Activated CD4-positive, CD25-positive, alpha-beta regulatory T cell (primary cell): Measurements from ENCODE around the gene SLC35B1.

Experiments used
- DNase-seq, 4 experiments: peaks; one replicate each; lab custom pipeline; 2025; lab: John Stamatoyannopoulos, UW

SLC35B1 gene

DNA sequence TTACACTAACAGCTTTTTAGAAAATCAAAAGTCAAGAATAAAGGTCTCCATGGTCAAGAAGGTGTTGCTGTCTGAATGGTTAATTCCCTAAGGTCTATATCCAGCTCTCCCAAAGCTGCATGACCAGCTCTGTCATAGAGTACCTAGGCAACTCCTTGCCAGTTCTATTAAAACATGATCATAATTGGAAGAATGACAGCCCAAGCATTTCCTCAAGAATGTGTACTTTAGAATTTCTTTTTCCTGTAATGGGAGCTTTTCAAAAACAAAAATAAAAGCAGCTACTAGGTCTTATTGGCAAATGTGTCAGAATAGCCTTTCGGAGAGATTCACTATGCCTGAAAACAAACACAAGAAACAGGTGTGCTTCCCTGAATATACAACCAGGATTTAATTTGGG lies 37.8 kb downstream of the SLC35B1 start:
- DNase-seq, result no peak

DNA sequence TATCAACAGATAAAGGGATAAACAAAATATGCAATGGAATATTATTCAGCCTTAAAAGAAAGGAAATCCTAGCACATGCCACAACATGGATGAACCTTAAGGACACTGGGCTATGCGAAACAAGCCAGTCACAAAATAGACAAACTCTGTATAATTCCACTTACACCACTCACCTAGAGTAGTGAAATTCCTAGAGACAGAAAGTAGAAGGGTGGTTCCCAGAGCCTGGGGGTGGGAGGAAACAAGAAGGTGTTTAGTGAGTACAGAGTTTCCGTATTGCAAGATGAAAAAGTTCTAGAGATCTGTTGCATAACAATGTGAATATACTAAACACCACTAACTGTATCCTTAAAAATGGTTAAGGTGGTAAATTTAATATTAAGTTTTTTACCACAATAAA lies 39.9 kb downstream of the SLC35B1 start:
- no peak for DNase-seq

DNA sequence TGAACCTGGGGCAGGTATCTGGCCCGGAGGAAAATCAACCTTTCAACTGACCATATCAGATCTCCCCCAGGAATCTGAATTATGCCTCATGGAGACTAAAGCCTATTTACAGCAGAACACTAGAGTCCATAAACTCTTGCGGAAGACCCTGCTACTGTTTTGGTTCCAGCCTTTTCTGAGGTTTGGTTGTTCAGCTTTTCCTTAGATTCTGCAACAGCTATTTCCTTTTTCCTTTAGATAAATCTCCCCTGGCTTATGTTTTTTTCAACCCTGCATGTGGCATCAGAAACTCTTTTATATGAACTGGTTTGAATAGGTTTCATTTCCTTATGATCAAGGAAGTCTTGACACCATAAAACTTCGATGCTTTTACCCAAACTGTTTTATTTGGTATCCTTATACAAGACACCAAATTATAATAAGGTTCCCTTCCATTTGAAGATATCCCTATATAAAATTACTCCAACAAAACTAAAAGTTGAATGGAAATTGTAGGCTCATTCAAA lies 43.0 kb downstream of the SLC35B1 start:
- DNase-seq, result no peak

DNA sequence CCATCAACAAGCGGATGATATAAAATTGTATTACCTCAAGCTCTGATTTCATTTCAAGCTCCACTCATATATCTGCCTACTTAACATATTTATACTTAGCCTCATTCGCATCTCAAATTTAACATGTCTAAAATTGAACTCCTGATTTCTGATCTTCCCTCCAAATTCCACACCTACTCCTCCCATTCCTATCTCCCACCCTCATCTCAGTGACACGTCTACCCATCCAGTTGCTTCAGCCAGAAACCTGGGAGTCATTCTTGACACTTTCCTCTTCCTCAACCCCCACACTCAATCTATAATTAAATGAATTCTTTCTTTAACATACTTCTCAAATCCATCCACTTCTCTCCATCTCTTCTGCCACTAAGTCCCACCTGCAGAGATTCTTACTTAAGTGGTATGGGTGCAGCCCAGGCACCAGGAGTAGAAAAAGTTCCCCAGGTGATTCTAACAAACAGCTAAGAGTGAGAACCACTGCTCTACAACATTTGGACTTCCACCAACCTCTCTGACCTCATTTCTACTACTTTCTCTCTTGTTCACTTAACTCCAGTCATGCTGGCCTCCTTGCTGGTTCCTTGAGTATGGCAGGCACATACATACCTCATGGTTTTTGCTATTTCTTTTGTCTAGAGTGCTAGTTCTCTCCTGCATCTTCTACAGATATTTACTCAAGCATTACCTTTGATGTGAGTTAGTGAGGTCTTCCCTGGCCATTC lies 47.9 kb downstream of the SLC35B1 start:
- DNase-seq, result no peak

GRCh38 chr17:49656247-49656646 lies 51.5 kb downstream of the SLC35B1 start:
- no peak for DNase-seq
